GM12872 (cell line): ENCODE results near the gene GMCL1.

Experiments
- CTCF ChIP-seq: IDR thresholded peaks from 3 replicates; pipeline ENCODE4 v1.5.1; 2011; ENCODE audit warnings: low read depth, mild to moderate bottlenecking, low read length, moderate library complexity; ENCODE audit not compliant: insufficient read depth

Gene GMCL1

GRCh38 chr2:69846182-69847067 is 17.0 kb downstream of the GMCL1 start:
- no peak for TF ChIP-seq CTCF

GRCh38 chr2:69847068-69847828 is 17.8 kb downstream of the GMCL1 start:
- no peak for TF ChIP-seq CTCF

- TF ChIP-seq CTCF: no peak
Measured at GRCh38 chr2:69848186-69848790, 18.8 kb downstream of the GMCL1 start.

DNA sequence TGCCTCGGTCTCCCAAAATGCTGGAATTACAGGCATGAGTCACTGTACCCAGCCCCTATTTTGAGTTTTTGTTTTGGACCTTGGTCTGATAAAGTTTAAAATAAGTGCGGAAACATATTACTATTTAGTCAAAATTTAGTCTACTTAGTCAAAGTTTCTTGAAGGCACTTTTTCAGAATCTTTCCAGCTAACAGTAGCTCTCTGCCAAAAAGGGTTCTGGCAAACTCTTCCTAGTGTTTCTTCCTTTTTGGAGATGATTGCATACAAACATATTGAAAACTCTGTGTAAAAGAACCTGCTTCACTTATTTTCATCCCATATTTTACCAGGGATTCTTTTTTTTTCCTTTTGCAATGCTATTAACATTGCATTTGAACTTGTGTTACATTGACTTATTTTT is 28.8 kb downstream of the GMCL1 start:
- no peak for TF ChIP-seq CTCF

GRCh38 chr2:69863298-69863697 is 33.8 kb downstream of the GMCL1 start:
- TF ChIP-seq CTCF: no peak

GRCh38 chr2:69888451-69888850 is 59.0 kb downstream of the GMCL1 start:
- no peak for TF ChIP-seq CTCF

- no peak for TF ChIP-seq CTCF
Measured at GRCh38 chr2:69889302-69889701, 59.8 kb downstream of the GMCL1 start.
